Measurements from ENCODE around the gene LHFPL6. TPM values are rescaled to one million over a fixed set of nuclear protein-coding genes. Genes with fewer than 3 reads are reported as not detected.

LHFPL6 gene
- total and polyA plus RNA-seq, 5 donors from 2014 or later, result 0.20 to 0.42 TPM; not detected in 3

DNA sequence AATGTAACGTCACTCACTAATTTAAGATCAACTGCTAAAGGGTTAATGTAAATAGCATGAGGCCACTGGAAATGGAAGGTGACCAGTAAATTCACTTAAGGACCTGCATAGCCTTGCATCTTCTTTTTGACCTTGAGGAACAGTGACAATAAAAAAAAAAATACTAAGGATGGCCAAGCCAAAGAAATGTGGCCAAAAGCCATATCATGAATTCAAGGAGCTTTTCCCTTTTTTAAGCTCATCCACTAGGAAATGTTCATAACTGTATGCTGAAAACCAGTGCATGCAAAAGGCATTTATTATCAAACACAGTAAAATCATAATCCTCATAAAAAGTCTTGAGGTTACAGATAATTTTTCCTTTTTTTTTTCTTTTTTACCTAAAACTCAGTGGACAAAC, 77.5 kb downstream of the LHFPL6 start:
- Mint-ChIP-seq H3K36me3 (no peaks in the 10 kb centered on the region), H3K9me3 (peaks cover 0 to 2% (median 0%) of the 10 kb centered on the region in 7 donors), H3K4me3 (no peak overlapping the region), H3K27ac (no peak overlapping the region), H3K4me1 (no peaks in the 10 kb centered on the region), H3K27me3 (peaks cover 4% of the 10 kb centered on the region)
- DNase-seq (no peak), ATAC-seq (ENCODE audit: low read depth in 2 of 2) (no peak)
- H3K27ac ChIP-seq (ENCODE audit: insufficient read depth, low read length, poor library complexity, severe bottlenecking), result no peak overlapping the region
- H3K4me1 ChIP-seq (ENCODE audit: control insufficient read depth, insufficient read depth, low read length, poor library complexity, severe bottlenecking), result no peaks in the 10 kb centered on the region
- no peak overlapping the region for H3K4me3 ChIP-seq (ENCODE audit: low read depth, low read length)
- no peaks in the 10 kb centered on the region for H3K36me3 ChIP-seq (ENCODE audit: control insufficient read depth, insufficient read depth, low read length)
- H3K9me3 ChIP-seq (ENCODE audit: control insufficient read depth in 2 of 2, low read length in 2 of 2), result no peaks in the 10 kb centered on the region
- H3K27me3 ChIP-seq (ENCODE audit: control insufficient read depth, insufficient read depth, low read length), result peaks cover 3% of the 10 kb centered on the region

- no peak for DNase-seq
- H3K27me3 ChIP-seq (ENCODE audit: control insufficient read depth, insufficient read depth, low read length), result peaks cover 3% of the 10 kb centered on the region
- ATAC-seq (ENCODE audit: low read depth in 2 of 2), result no peak
- H3K36me3 ChIP-seq (ENCODE audit: control insufficient read depth, insufficient read depth, low read length), result no peaks in the 10 kb centered on the region
- H3K4me3 Mint-ChIP-seq, result no peak overlapping the region
- H3K36me3 Mint-ChIP-seq, result no peaks in the 10 kb centered on the region
- H3K27me3 Mint-ChIP-seq, result peaks cover 4% of the 10 kb centered on the region
- H3K4me1 ChIP-seq (ENCODE audit: control insufficient read depth, insufficient read depth, low read length, poor library complexity, severe bottlenecking), result no peaks in the 10 kb centered on the region
- H3K9me3 ChIP-seq (ENCODE audit: control insufficient read depth in 2 of 2, low read length in 2 of 2), result no peaks in the 10 kb centered on the region
- H3K4me3 ChIP-seq (ENCODE audit: low read depth, low read length), result no peak overlapping the region
- no peak overlapping the region for H3K27ac ChIP-seq (ENCODE audit: insufficient read depth, low read length, poor library complexity, severe bottlenecking)
- H3K4me1 Mint-ChIP-seq, result no peaks in the 10 kb centered on the region
- H3K9me3 Mint-ChIP-seq, result peaks cover 0 to 2% (median 0%) of the 10 kb centered on the region in 7 donors
- no peak overlapping the region for H3K27ac Mint-ChIP-seq
These were observed 78.2 kb downstream of the LHFPL6 start for GRCh38 chr13:39524795-39525194.

GRCh38 chr13:39522329-39522728, 80.7 kb downstream of the LHFPL6 start:
- no peaks in the 10 kb centered on the region for H3K9me3 ChIP-seq (ENCODE audit: control insufficient read depth in 2 of 2, low read length in 2 of 2)
- H3K4me1 ChIP-seq (ENCODE audit: control insufficient read depth, insufficient read depth, low read length, poor library complexity, severe bottlenecking), result no peaks in the 10 kb centered on the region
- no peaks in the 10 kb centered on the region for H3K36me3 ChIP-seq (ENCODE audit: control insufficient read depth, insufficient read depth, low read length)
- ATAC-seq (ENCODE audit: low read depth in 2 of 2) (no peak), DNase-seq (no peak)
- H3K27me3 ChIP-seq (ENCODE audit: control insufficient read depth, insufficient read depth, low read length), result peaks cover 3% of the 10 kb centered on the region
- no peaks in the 10 kb centered on the region for H3K36me3 Mint-ChIP-seq
- H3K4me3 Mint-ChIP-seq, result no peak overlapping the region
- H3K9me3 Mint-ChIP-seq, result peaks cover 0 to 4% (median 0%) of the 10 kb centered on the region in 7 donors
- H3K27ac Mint-ChIP-seq, result no peak overlapping the region
- no peaks in the 10 kb centered on the region for H3K4me1 Mint-ChIP-seq
- H3K27ac ChIP-seq (ENCODE audit: insufficient read depth, low read length, poor library complexity, severe bottlenecking), result no peak overlapping the region
- H3K27me3 Mint-ChIP-seq, result peaks cover 7% of the 10 kb centered on the region
- no peak overlapping the region for H3K4me3 ChIP-seq (ENCODE audit: low read depth, low read length)

DNA sequence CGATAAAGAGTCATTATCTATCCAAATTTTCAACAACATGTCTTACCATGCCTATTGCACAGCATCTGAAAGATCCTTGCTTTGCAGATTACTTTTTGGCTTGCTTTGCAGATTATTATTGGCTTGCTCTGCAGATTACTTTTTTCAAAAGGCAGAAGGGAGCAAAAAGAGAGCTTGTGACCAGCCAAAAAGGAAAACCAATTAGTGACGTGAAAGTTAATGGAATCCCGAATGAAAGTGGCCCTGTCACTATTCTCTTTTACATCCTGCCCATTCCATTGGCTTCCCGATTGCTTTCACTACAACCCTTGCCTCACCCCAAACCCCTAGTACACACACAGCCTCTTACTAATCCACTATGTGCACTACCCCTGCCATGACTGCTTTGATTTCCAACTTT, 81.3 kb downstream of the LHFPL6 start:
- H3K9me3 ChIP-seq (ENCODE audit: control insufficient read depth in 2 of 2, low read length in 2 of 2), result no peaks in the 10 kb centered on the region
- Mint-ChIP-seq H3K4me1 (no peaks in the 10 kb centered on the region), H3K36me3 (no peaks in the 10 kb centered on the region), H3K27ac (no peak overlapping the region), H3K4me3 (no peak overlapping the region), H3K9me3 (peaks cover 0 to 4% (median 0%) of the 10 kb centered on the region in 7 donors), H3K27me3 (peaks cover 7% of the 10 kb centered on the region)
- no peak overlapping the region for H3K4me3 ChIP-seq (ENCODE audit: low read depth, low read length)
- DNase-seq (no peak), ATAC-seq (ENCODE audit: low read depth in 2 of 2) (no peak)
- no peaks in the 10 kb centered on the region for H3K36me3 ChIP-seq (ENCODE audit: control insufficient read depth, insufficient read depth, low read length)
- no peaks in the 10 kb centered on the region for H3K4me1 ChIP-seq (ENCODE audit: control insufficient read depth, insufficient read depth, low read length, poor library complexity, severe bottlenecking)
- no peak overlapping the region for H3K27ac ChIP-seq (ENCODE audit: insufficient read depth, low read length, poor library complexity, severe bottlenecking)
- H3K27me3 ChIP-seq (ENCODE audit: control insufficient read depth, insufficient read depth, low read length), result peaks cover 3% of the 10 kb centered on the region

- peaks cover 13% of the 10 kb centered on the region for H3K27me3 Mint-ChIP-seq
- no peak overlapping the region for H3K27ac Mint-ChIP-seq
- Histone ChIP-seq H3K27ac (ENCODE audit: insufficient read depth, low read length, poor library complexity, severe bottlenecking) (no peak overlapping the region), H3K4me1 (ENCODE audit: control insufficient read depth, insufficient read depth, low read length, poor library complexity, severe bottlenecking) (no peaks in the 10 kb centered on the region), H3K27me3 (ENCODE audit: control insufficient read depth, insufficient read depth, low read length) (no peaks in the 10 kb centered on the region), H3K9me3 (ENCODE audit: control insufficient read depth in 2 of 2, low read length in 2 of 2) (no peaks in the 10 kb centered on the region), H3K36me3 (ENCODE audit: control insufficient read depth, insufficient read depth, low read length) (no peaks in the 10 kb centered on the region), H3K4me3 (ENCODE audit: low read depth, low read length) (no peak overlapping the region)
- H3K4me3 Mint-ChIP-seq, result no peak overlapping the region
- no peaks in the 10 kb centered on the region for H3K36me3 Mint-ChIP-seq
- no peaks in the 10 kb centered on the region for H3K4me1 Mint-ChIP-seq
- no peak for ATAC-seq (ENCODE audit: low read depth in 2 of 2)
- no peak for DNase-seq
- peaks cover 0 to 2% (median 0%) of the 10 kb centered on the region in 7 donors for H3K9me3 Mint-ChIP-seq
These were observed 86.9 kb downstream of the LHFPL6 start for GRCh38 chr13:39516096-39516495.

DNA sequence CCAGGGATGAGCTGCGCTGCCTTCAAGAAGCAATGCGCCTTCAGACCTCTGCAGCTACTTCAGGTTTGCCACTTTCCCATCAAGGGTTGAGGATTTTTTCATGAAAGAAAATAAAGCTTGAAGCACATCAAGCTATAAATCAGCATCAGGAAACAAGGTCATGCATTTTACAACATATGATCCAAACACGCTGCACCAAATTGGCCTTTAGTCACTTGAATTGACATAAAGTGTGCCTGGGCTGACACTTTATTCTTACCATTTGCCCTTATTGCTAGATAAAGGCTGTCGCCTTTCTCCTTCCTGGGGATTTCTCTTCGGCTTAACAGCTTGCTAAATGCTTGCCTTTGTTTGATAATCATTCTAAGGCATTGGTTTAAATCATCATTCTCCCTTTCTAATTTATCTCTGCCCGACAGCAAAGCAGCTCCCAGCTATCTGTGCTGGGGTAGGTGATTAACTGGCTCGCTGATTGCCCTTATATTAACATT, 87.7 kb downstream of the LHFPL6 start:
- peaks cover 0 to 2% (median 0%) of the 10 kb centered on the region in 7 donors for H3K9me3 Mint-ChIP-seq
- ATAC-seq (ENCODE audit: low read depth in 2 of 2), result no peak
- no peaks in the 10 kb centered on the region for H3K4me1 Mint-ChIP-seq

DNA sequence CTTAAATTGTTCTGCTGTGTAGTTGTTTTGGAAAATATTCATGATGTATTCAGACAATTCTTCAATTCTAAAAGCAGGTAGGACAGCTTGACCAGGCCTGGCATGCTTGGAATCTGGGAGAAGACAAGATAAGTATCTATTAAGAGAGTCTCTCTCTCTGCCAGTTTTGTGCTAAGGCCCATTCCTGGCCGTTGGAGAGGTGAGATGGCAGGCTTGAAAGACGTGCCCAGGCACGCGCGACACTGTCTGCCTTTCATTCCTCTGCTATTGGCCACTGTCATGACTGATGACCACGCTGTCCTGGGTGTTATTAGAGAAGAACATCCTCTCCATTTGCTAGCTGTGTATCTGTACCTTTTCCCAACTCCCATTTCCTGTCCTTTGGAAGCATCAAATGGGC, 90.3 kb downstream of the LHFPL6 start:
- no peak overlapping the region for H3K4me3 ChIP-seq (ENCODE audit: low read depth, low read length)
- no peaks in the 10 kb centered on the region for H3K4me1 ChIP-seq (ENCODE audit: control insufficient read depth, insufficient read depth, low read length, poor library complexity, severe bottlenecking)
- H3K9me3 Mint-ChIP-seq, result peaks cover 0 to 1% (median 0%) of the 10 kb centered on the region in 7 donors
- no peaks in the 10 kb centered on the region for H3K9me3 ChIP-seq (ENCODE audit: control insufficient read depth in 2 of 2, low read length in 2 of 2)
- DNase-seq, result no peak
- no peaks in the 10 kb centered on the region for H3K27me3 ChIP-seq (ENCODE audit: control insufficient read depth, insufficient read depth, low read length)
- no peak overlapping the region for H3K27ac ChIP-seq (ENCODE audit: insufficient read depth, low read length, poor library complexity, severe bottlenecking)
- H3K36me3 ChIP-seq (ENCODE audit: control insufficient read depth, insufficient read depth, low read length), result no peaks in the 10 kb centered on the region
- H3K4me1 Mint-ChIP-seq, result no peaks in the 10 kb centered on the region
- H3K27me3 Mint-ChIP-seq, result peaks cover 18% of the 10 kb centered on the region
- no peak for ATAC-seq (ENCODE audit: low read depth in 2 of 2)
- no peaks in the 10 kb centered on the region for H3K36me3 Mint-ChIP-seq
- no peak overlapping the region for H3K4me3 Mint-ChIP-seq
- H3K27ac Mint-ChIP-seq, result no peak overlapping the region

More for the DNA sequence above, 87.7 kb downstream of the LHFPL6 start:
- peak overlapping the region in 1 of 3 donors; percentile 1 for H3K27ac Mint-ChIP-seq
- Histone ChIP-seq H3K36me3 (ENCODE audit: control insufficient read depth, insufficient read depth, low read length) (no peaks in the 10 kb centered on the region), H3K4me1 (ENCODE audit: control insufficient read depth, insufficient read depth, low read length, poor library complexity, severe bottlenecking) (no peaks in the 10 kb centered on the region), H3K4me3 (ENCODE audit: low read depth, low read length) (no peak overlapping the region), H3K27me3 (ENCODE audit: control insufficient read depth, insufficient read depth, low read length) (no peaks in the 10 kb centered on the region), H3K9me3 (ENCODE audit: control insufficient read depth in 2 of 2, low read length in 2 of 2) (no peaks in the 10 kb centered on the region), H3K27ac (ENCODE audit: insufficient read depth, low read length, poor library complexity, severe bottlenecking) (no peak overlapping the region)
- peaks cover 13% of the 10 kb centered on the region for H3K27me3 Mint-ChIP-seq
- no peak overlapping the region for H3K4me3 Mint-ChIP-seq
- no peak for DNase-seq
- H3K36me3 Mint-ChIP-seq, result no peaks in the 10 kb centered on the region

DNA sequence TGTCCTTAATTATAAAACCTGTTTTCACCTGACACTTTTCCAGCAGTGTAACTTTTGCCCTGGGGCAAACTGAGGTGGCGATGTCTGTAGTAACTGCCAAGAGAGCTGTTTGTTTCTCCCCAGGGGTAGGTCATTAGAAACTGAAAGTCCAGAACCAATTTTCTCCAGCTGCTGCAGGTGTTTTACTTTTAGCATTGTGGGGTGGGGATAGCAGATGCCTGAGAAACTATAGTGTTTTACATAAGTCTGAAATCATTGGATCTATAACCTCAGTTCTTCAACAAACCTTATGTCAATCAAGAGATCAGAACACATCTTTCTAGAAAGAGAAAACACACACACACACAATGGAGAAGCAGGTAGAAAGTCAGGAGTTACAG, 92.7 kb downstream of the LHFPL6 start:
- Histone ChIP-seq H3K4me1 (ENCODE audit: control insufficient read depth, insufficient read depth, low read length, poor library complexity, severe bottlenecking) (no peaks in the 10 kb centered on the region), H3K9me3 (ENCODE audit: control insufficient read depth in 2 of 2, low read length in 2 of 2) (no peaks in the 10 kb centered on the region), H3K36me3 (ENCODE audit: control insufficient read depth, insufficient read depth, low read length) (no peaks in the 10 kb centered on the region), H3K27me3 (ENCODE audit: control insufficient read depth, insufficient read depth, low read length) (peaks cover 2% of the 10 kb centered on the region), H3K4me3 (ENCODE audit: low read depth, low read length) (no peak overlapping the region), H3K27ac (ENCODE audit: insufficient read depth, low read length, poor library complexity, severe bottlenecking) (no peak overlapping the region)
- Mint-ChIP-seq H3K4me1 (no peaks in the 10 kb centered on the region), H3K27ac (no peak overlapping the region), H3K9me3 (peaks cover 0 to 1% (median 0%) of the 10 kb centered on the region in 7 donors), H3K36me3 (no peaks in the 10 kb centered on the region), H3K4me3 (no peak overlapping the region), H3K27me3 (peaks cover 18% of the 10 kb centered on the region)
- DNase-seq (no peak), ATAC-seq (ENCODE audit: low read depth in 2 of 2) (no peak)

All from CD4-positive, CD25-positive, alpha-beta regulatory T cell (primary cell).